Esophagus squamous epithelium (tissue), 5 donors: ENCODE measurements around the gene ADGRG1. TPM values are rescaled to one million over a fixed set of nuclear protein-coding genes. Genes with fewer than 3 reads are reported as not detected.

ENCODE experiments used
- DNase-seq: peaks from one replicate; lab custom pipeline; 2025; lab: John Stamatoyannopoulos, UW
- H3K27ac ChIP-seq, 4 donors: fragments of 200-600 bp; sonication (generic); one replicate each; pipeline ENCODE4 v1.5.1; 2016 to 2019; ENCODE audit warnings: mild to moderate bottlenecking in 1 of 4
- H3K27me3 ChIP-seq, 4 donors: fragments of 200-600 bp; sonication (generic); 1 replicate in 3 of 4; 2 replicates in 1 of 4; pipeline versions ENCODE4 v1.5.1 to v1.6.0; 2017 to 2021; ENCODE audit warnings: antibody characterized with exemption in 1 of 4
- H3K36me3 ChIP-seq, 3 donors: fragments of 200-600 bp; sonication (generic); one replicate each; pipeline ENCODE4 v1.5.1; 2016 to 2019
- H3K4me1 ChIP-seq, 3 donors: fragments of 200-600 bp; sonication (generic); one replicate each; pipeline ENCODE4 v1.5.1; 2017 to 2019
- H3K4me3 ChIP-seq, 4 donors: fragments of 200-600 bp; sonication (generic); 1 replicate in 3 of 4; 2 replicates in 1 of 4; pipeline ENCODE4 v1.5.1; 2016 to 2019; ENCODE audit warnings: mild to moderate bottlenecking in 2 of 4, moderate library complexity in 1 of 4
- H3K9me3 ChIP-seq, 3 donors: fragments of 200-600 bp; sonication (generic); one replicate each; pipeline ENCODE4 v1.5.1; 2016 to 2019
- CTCF ChIP-seq, 6 experiments: fragments of 450-650 bp in 4 of 6; fragments of 200-600 bp in 2 of 6; sonication (generic) in 2 of 6; IDR thresholded peaks; one replicate each; pipeline ENCODE4 v1.5.1; 2016 to 2019; ENCODE audit warnings: antibody characterized with exemption in 6 of 6, mild to moderate bottlenecking in 4 of 6, moderate library complexity in 4 of 6
- POLR2A ChIP-seq, 4 donors: fragments of 450-650 bp; IDR thresholded peaks; one replicate each; pipeline ENCODE4 v1.6.1; 2017; ENCODE audit warnings: antibody characterized with exemption in 4 of 4, mild to moderate bottlenecking in 4 of 4, moderate library complexity in 3 of 4
- WGBS, 2 donors: methylation state at CpG; one replicate each; pipeline ENCODE4 v1.1.5; 2018; 5-methylcytosine and 5-hydroxymethylcytosine counted together
- intact Hi-C: fragments of 100-400 bp; cut with DNase I; formaldehyde crosslinking; loops from one replicate; pipeline ENCODE4 v1.15.0; 2022
- total RNA-seq, 4 donors: library from RNA; depleted of rRNA; stranded (reverse); fragments of >200 nt; gene quantifications; one replicate each; pipeline ENCODE4 v1.1.0, GENCODE V29; 2016
- donor health status: DM: yes; HTN: yes; CAD: no.

Gene ADGRG1
- total RNA-seq, 4 donors from 2014 or later = 37.0 to 65.5 (median 42.1) TPM

GRCh38 chr16:57688987-57689761, 60.7 kb downstream of the ADGRG1 start:
- Histone ChIP-seq H3K36me3 (no peaks in the 10 kb centered on the region), H3K4me3 (no peak overlapping the region), H3K27ac (no peak overlapping the region), H3K9me3 (no peaks in the 10 kb centered on the region), H3K4me1 (no peaks in the 10 kb centered on the region), H3K27me3 (peaks cover 0 to 19% (median 0%) of the 10 kb centered on the region in 4 donors)
- intact Hi-C loops = no loop called here
- TF ChIP-seq POLR2A (IDR thresholded peaks at IDR 0.05) = no peak
- TF ChIP-seq CTCF (IDR thresholded peaks at IDR 0.05) = no peak
- WGBS, 2 donors = 44 to 60% methylated on average over 8 to 9 of the region's 15 CpGs
- DNase-seq = no peak

- Histone ChIP-seq H3K4me1 (no peaks in the 10 kb centered on the region), H3K9me3 (no peaks in the 10 kb centered on the region), H3K27me3 (peaks cover 0 to 19% (median 0%) of the 10 kb centered on the region in 4 donors), H3K36me3 (no peaks in the 10 kb centered on the region), H3K4me3 (no peak overlapping the region), H3K27ac (no peak overlapping the region)
- WGBS, 2 donors = 56 to 72% methylated on average over 7 to 12 of the region's 13 CpGs
- intact Hi-C loops = no loop called here
- TF ChIP-seq CTCF (IDR thresholded peaks at IDR 0.05) = no peak
- TF ChIP-seq POLR2A (IDR thresholded peaks at IDR 0.05) = no peak
- DNase-seq = no peak
These were observed 61.5 kb downstream of the ADGRG1 start for GRCh38 chr16:57689762-57690558.

- no peak for DNase-seq
- WGBS, 2 donors = 50 to 64% methylated on average over 4 of the region's 4 CpGs
- Histone ChIP-seq H3K27ac (no peak overlapping the region), H3K36me3 (no peaks in the 10 kb centered on the region), H3K27me3 (peaks cover 0 to 19% (median 0%) of the 10 kb centered on the region in 4 donors), H3K4me3 (no peak overlapping the region), H3K4me1 (no peaks in the 10 kb centered on the region), H3K9me3 (no peaks in the 10 kb centered on the region)
- intact Hi-C loops = no loop called here
- no peak for TF ChIP-seq CTCF (IDR thresholded peaks at IDR 0.05)
These were observed 62.5 kb downstream of the ADGRG1 start for GRCh38 chr16:57690782-57691471.

- Histone ChIP-seq H3K27ac (no peak overlapping the region), H3K36me3 (no peaks in the 10 kb centered on the region), H3K9me3 (no peaks in the 10 kb centered on the region), H3K4me1 (no peaks in the 10 kb centered on the region), H3K4me3 (no peak overlapping the region), H3K27me3 (peaks cover 0 to 19% (median 0%) of the 10 kb centered on the region in 4 donors)
- WGBS, 2 donors = 55% methylated on average over 2 of the region's 2 CpGs; no CpG with 5 or more reads in 1 of the 2 donors
- no peak for TF ChIP-seq CTCF (IDR thresholded peaks at IDR 0.05)
- no peak for TF ChIP-seq POLR2A (IDR thresholded peaks at IDR 0.05)
- no peak for DNase-seq
- intact Hi-C loops = no loop called here
These were observed 64.2 kb downstream of the ADGRG1 start for GRCh38 chr16:57692636-57693035.
